GM12891 (cell line): ENCODE data around the gene MDH1.

Experiments
- PAX5 ChIP-seq: IDR thresholded peaks from 2 replicates; pipeline ENCODE4 v1.6.1; 2011; ENCODE audit warnings: low read length, moderate library complexity, mild to moderate bottlenecking; ENCODE audit not compliant: insufficient read depth, severe bottlenecking
- POLR2A ChIP-seq: IDR thresholded peaks from 2 replicates; pipeline ENCODE4 v1.6.1; 2011; ENCODE audit warnings: low read depth, low read length, control low read depth
- POLR2AphosphoS5 ChIP-seq: IDR thresholded peaks from 2 replicates; pipeline ENCODE4 v1.6.1; 2011; ENCODE audit warnings: low read depth, low read length, control low read depth
- POU2F2 ChIP-seq: IDR thresholded peaks from 2 replicates; pipeline ENCODE4 v1.6.1; 2011; ENCODE audit warnings: low read depth, mild to moderate bottlenecking, control low read depth, low read length, moderate library complexity
- SPI1 ChIP-seq: IDR thresholded peaks from 2 replicates; pipeline ENCODE4 v1.6.1; 2011; ENCODE audit warnings: low read depth, low read length, control low read depth
- TAF1 ChIP-seq: IDR thresholded peaks from 2 replicates; pipeline ENCODE4 v1.6.1; 2011; ENCODE audit warnings: low read depth, low read length, control low read depth

GRCh38 chr2:63545023-63545422 lies 43.7 kb upstream of the MDH1 start:
- TF ChIP-seq POLR2AphosphoS5 (no peak), SPI1 (no peak), POLR2A (no peak), TAF1 (no peak), PAX5 (no peak), POU2F2 (no peak)
